Frontal cortex (tissue), 1 donor: Measurements from ENCODE around the gene AGTR1. TPM values are rescaled to one million over a fixed set of nuclear protein-coding genes. Genes with fewer than 3 reads are reported as not detected.

Source experiments
- small RNA-seq: library from RNA; depleted of rRNA; stranded (forward); fragments of <200 nt; gene quantifications from one replicate; pipeline ENCODE3, GENCODE V24; 2014
- total RNA-seq: library from RNA; depleted of rRNA; stranded (reverse); fragments of >200 nt; gene quantifications from one replicate; pipeline ENCODE4 v1.2.3, GENCODE V29; 2014

AGTR1 gene
- total RNA-seq, 1 donor from 2014 or later = 0.41 TPM

Small RNAs within 50 kb of the gene (small RNA-seq; reads per million reads assigned to genes)
- not detected for gene RPL38P1

Other genes starting within 250 kb of the AGTR1 start
- not detected for gene CPB1, start 129.9 kb downstream of the AGTR1 start, total RNA-seq
- not detected for gene CPA3, start 167.4 kb downstream of the AGTR1 start, total RNA-seq